ENCODE data around the gene NUMA1.

NUMA1 gene

GRCh38 chr11:72105888-72106287 is 25.5 kb upstream of the NUMA1 start, which contains the start of gene TOMT:
Gene TOMT (plus strand): TSS chr11:72105924. CDS start chr11:72105952, 28 bp downstream.
- H3K4me1 ChIP-seq (ENCODE audit: insufficient read depth, poor library complexity, severe bottlenecking) = peaks cover 8% of the 10 kb centered on the region
- peaks cover 11% of the 10 kb centered on the region for H3K36me3 ChIP-seq (ENCODE audit: low read depth)
- H3K27me3 ChIP-seq (ENCODE audit: insufficient read depth, poor library complexity, severe bottlenecking) = no peaks in the 10 kb centered on the region
- H3K27ac ChIP-seq (ENCODE audit: poor library complexity, severe bottlenecking) = no peak within 1 kb of the TSS
- no peak within 1 kb of the TSS for H3K4me3 ChIP-seq (ENCODE audit: severe bottlenecking)
- no peaks in the 10 kb centered on the region for H3K9me3 ChIP-seq (ENCODE audit: severe bottlenecking)
- ATAC-seq (ENCODE audit: low read depth) (no peak), DNase-seq (ENCODE audit: low spot score) (no peak)
- no peak for TF ChIP-seq CTCF (IDR thresholded peaks at IDR 0.05; ENCODE audit: poor library complexity, severe bottlenecking)

GRCh38 chr11:72103754-72104167 is 23.4 kb upstream of the NUMA1 start:
- Histone ChIP-seq H3K9me3 (ENCODE audit: severe bottlenecking) (no peaks in the 10 kb centered on the region), H3K27me3 (ENCODE audit: insufficient read depth, poor library complexity, severe bottlenecking) (no peaks in the 10 kb centered on the region), H3K4me1 (ENCODE audit: insufficient read depth, poor library complexity, severe bottlenecking) (peaks cover 8% of the 10 kb centered on the region), H3K27ac (ENCODE audit: poor library complexity, severe bottlenecking) (peak overlapping the region; percentile 81), H3K4me3 (ENCODE audit: severe bottlenecking) (peak overlapping the region; percentile 7), H3K36me3 (ENCODE audit: low read depth) (peaks cover 26% of the 10 kb centered on the region)
- DNase-seq (ENCODE audit: low spot score) (no peak), ATAC-seq (ENCODE audit: low read depth) (no peak)
- TF ChIP-seq CTCF (IDR thresholded peaks at IDR 0.05; ENCODE audit: poor library complexity, severe bottlenecking) = no peak

GRCh38 chr11:72102946-72103753 is 22.8 kb upstream of the NUMA1 start, which contains the start of gene LAMTOR1:
Gene LAMTOR1 (minus strand): TSS chr11:72103297. CDS start chr11:72103224, 73 bp downstream.
- Histone ChIP-seq H3K27me3 (ENCODE audit: insufficient read depth, poor library complexity, severe bottlenecking) (no peaks in the 10 kb centered on the region), H3K4me1 (ENCODE audit: insufficient read depth, poor library complexity, severe bottlenecking) (peaks cover 8% of the 10 kb centered on the region), H3K27ac (ENCODE audit: poor library complexity, severe bottlenecking) (peak within 1 kb of the TSS; percentile 81), H3K36me3 (ENCODE audit: low read depth) (peaks cover 32% of the 10 kb centered on the region), H3K9me3 (ENCODE audit: severe bottlenecking) (no peaks in the 10 kb centered on the region), H3K4me3 (ENCODE audit: severe bottlenecking) (peak within 1 kb of the TSS; percentile 89)
- ATAC-seq (ENCODE audit: low read depth) (peak; percentile 90), DNase-seq (ENCODE audit: low spot score) (peak; percentile 98)
- no peak for TF ChIP-seq CTCF (IDR thresholded peaks at IDR 0.05; ENCODE audit: poor library complexity, severe bottlenecking)

- peak overlapping the region; percentile 89 for H3K4me3 ChIP-seq (ENCODE audit: severe bottlenecking)
- ATAC-seq (ENCODE audit: low read depth) = no peak
- H3K4me1 ChIP-seq (ENCODE audit: insufficient read depth, poor library complexity, severe bottlenecking) = peaks cover 8% of the 10 kb centered on the region
- H3K27me3 ChIP-seq (ENCODE audit: insufficient read depth, poor library complexity, severe bottlenecking) = no peaks in the 10 kb centered on the region
- DNase-seq (ENCODE audit: low spot score) = no peak
- TF ChIP-seq CTCF (IDR thresholded peaks at IDR 0.05; ENCODE audit: poor library complexity, severe bottlenecking) = no peak
- no peaks in the 10 kb centered on the region for H3K9me3 ChIP-seq (ENCODE audit: severe bottlenecking)
- H3K36me3 ChIP-seq (ENCODE audit: low read depth) = peaks cover 37% of the 10 kb centered on the region
- peak overlapping the region; percentile 81 for H3K27ac ChIP-seq (ENCODE audit: poor library complexity, severe bottlenecking)
These were observed 22.2 kb upstream of the NUMA1 start for GRCh38 chr11:72102631-72102945.

DNA sequence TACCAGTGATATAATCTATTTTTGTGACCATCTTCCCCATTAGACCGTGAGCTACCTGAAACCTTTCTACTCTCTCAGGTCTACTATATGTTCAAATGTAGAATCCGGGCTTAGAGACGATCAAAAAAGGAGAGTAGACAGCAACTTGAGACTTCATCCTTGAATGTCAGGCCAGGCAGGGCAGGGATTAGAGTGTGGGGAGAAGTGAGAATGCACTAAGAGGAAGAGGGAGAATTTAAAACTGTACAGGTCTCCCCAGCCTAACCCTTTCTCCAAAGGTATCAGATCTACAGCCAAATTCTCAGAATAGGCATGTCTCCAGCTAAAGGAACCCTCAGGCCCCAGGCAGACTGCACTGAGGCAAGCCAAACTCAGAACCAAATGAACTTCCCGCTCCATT is 21.8 kb upstream of the NUMA1 start:
- H3K4me1 ChIP-seq (ENCODE audit: insufficient read depth, poor library complexity, severe bottlenecking) = peaks cover 8% of the 10 kb centered on the region
- ATAC-seq (ENCODE audit: low read depth) = no peak
- peaks cover 42% of the 10 kb centered on the region for H3K36me3 ChIP-seq (ENCODE audit: low read depth)
- no peak for DNase-seq (ENCODE audit: low spot score)
- TF ChIP-seq CTCF (IDR thresholded peaks at IDR 0.05; ENCODE audit: poor library complexity, severe bottlenecking) = no peak
- no peaks in the 10 kb centered on the region for H3K9me3 ChIP-seq (ENCODE audit: severe bottlenecking)
- no peaks in the 10 kb centered on the region for H3K27me3 ChIP-seq (ENCODE audit: insufficient read depth, poor library complexity, severe bottlenecking)
- H3K27ac ChIP-seq (ENCODE audit: poor library complexity, severe bottlenecking) = peak overlapping the region; percentile 81
- peak overlapping the region; percentile 89 for H3K4me3 ChIP-seq (ENCODE audit: severe bottlenecking)
